GM19438 (cell line): Measurements from ENCODE around the gene ARL5C.

Source experiments
- ATAC-seq: cut with Tn5 transposase; IDR thresholded peaks from one replicate; pipeline ENCODE4 v1.9.1; 2021; ENCODE audit warnings: low read depth; ENCODE audit not compliant: unreplicated experiment

Gene ARL5C

GRCh38 chr17:39165841-39166349 is at the start of gene ARL5C:
Gene ARL5C (minus strand): TSS chr17:39166161. CDS start chr17:39165760, 401 bp downstream.
- ATAC-seq = no peak

GRCh38 chr17:39213852-39214251 is 47.9 kb upstream of the ARL5C start:
- ATAC-seq = no peak

- ATAC-seq = no peak
Observed at GRCh38 chr17:39212841-39213480, 47.0 kb upstream of the ARL5C start.

- no peak for ATAC-seq
Observed at GRCh38 chr17:39212195-39212810, 46.3 kb upstream of the ARL5C start.

GRCh38 chr17:39210093-39210434 is 44.1 kb upstream of the ARL5C start:
- no peak for ATAC-seq

GRCh38 chr17:39209317-39210092 is 43.5 kb upstream of the ARL5C start:
- ATAC-seq = no peak

GRCh38 chr17:39208893-39209292 is 42.9 kb upstream of the ARL5C start:
- peak; percentile 50 for ATAC-seq

- no peak for ATAC-seq
Observed at GRCh38 chr17:39208136-39208535, 42.2 kb upstream of the ARL5C start.

- ATAC-seq = no peak
Observed at GRCh38 chr17:39205112-39205526, 39.2 kb upstream of the ARL5C start.

- ATAC-seq = no peak
Observed at GRCh38 chr17:39204245-39204644, 38.3 kb upstream of the ARL5C start.

GRCh38 chr17:39200957-39201510 is 35.1 kb upstream of the ARL5C start:
- ATAC-seq = no peak

- ATAC-seq = peak; percentile 55
Observed at GRCh38 chr17:39200070-39200879, 34.3 kb upstream of the ARL5C start, which contains the start of gene RPL19. Gene RPL19 (plus strand): TSS chr17:39200283. CDS start chr17:39200345, 62 bp downstream.

GRCh38 chr17:39199820-39200069 is 33.8 kb upstream of the ARL5C start:
- ATAC-seq = peak; percentile 48

- no peak for ATAC-seq
Observed at GRCh38 chr17:39198186-39198566, 32.2 kb upstream of the ARL5C start.

GRCh38 chr17:39197380-39198185 is 31.6 kb upstream of the ARL5C start, which contains the start of gene CACNB1:
Gene CACNB1 (minus strand): TSS chr17:39197669. CDS start chr17:39197495, 174 bp downstream.
- no peak for ATAC-seq

GRCh38 chr17:39196808-39197291 is 30.9 kb upstream of the ARL5C start:
- no peak for ATAC-seq

- ATAC-seq = no peak
Observed at GRCh38 chr17:39196241-39196807, 30.4 kb upstream of the ARL5C start.

GRCh38 chr17:39195568-39196160 is 29.7 kb upstream of the ARL5C start:
- no peak for ATAC-seq
